ENCODE measurements around the gene TYW5.
A peak's percentile ranks its signal among the peaks of the same experiment; 100 is the strongest.

Gene TYW5

DNA sequence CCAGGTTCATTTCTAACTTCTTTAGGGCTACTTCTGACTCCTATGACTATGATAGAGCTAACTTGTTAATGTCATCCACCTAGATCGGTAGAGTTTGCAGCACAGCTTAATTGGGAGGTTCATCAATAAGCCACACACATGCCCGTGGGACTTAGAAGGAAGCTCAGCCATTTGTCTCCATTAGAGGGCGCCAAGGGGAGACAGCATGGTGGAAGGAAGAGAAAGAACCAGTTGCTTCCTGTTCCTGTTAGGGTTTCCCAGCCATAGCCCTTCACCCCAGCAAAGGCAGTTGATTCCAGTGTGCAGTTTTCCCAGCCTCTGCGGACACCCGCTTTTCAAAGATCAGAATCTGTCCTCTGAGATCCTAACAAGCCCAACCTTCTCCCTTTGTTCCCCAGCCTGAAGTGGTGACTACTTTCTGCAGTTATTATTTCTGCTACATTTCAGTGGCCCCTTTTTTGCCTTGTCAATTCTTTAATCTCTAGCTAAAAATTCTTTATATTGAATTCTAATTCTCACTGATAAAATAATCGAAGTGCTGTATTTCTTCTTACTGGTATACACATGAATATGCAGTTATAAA lies 30.4 kb upstream of the TYW5 start:
- no peak overlapping the region for H3K23ac ChIP-seq (ENCODE audit: low read depth, low read length, poor library complexity)
- peaks cover 3 to 19% of the 10 kb centered on the region in 2 donors for H3K4me1 ChIP-seq (ENCODE audit: control insufficient read depth in 2 of 2, insufficient read depth in 1 of 2, low read depth in 1 of 2, low read length in 2 of 2)
- no peak overlapping the region for H3K9ac ChIP-seq (ENCODE audit: low read depth, low read length, poor library complexity)
- no peak overlapping the region for H3K27ac ChIP-seq (replicated peaks; ENCODE audit: low read length)
- peak overlapping the region; percentile 88 for H2AFZ ChIP-seq (ENCODE audit: low read length)
- no peak overlapping the region for H4K91ac ChIP-seq (ENCODE audit: low read depth, low read length, poor library complexity)
- H2AK5ac ChIP-seq (ENCODE audit: low read depth, low read length), result no peak overlapping the region
- H2BK12ac ChIP-seq (ENCODE audit: low read length), result no peak overlapping the region
- no CpG with 5 or more reads among the region's 6 CpGs for WGBS, 2 donors (ENCODE audit: extremely low coverage in 2 of 2, insufficient read length in 2 of 2, insufficient replicate concordance in 1 of 2)
- no peak overlapping the region for H2BK15ac ChIP-seq (ENCODE audit: low read length)
- H3K27me3 ChIP-seq (ENCODE audit: control insufficient read depth in 3 of 3, insufficient read depth in 3 of 3, low read depth in 1 of 3, low read length in 3 of 3), result no peaks in the 10 kb centered on the region
- no peaks in the 10 kb centered on the region for H3K9me3 ChIP-seq (replicated peaks in 1 of 2; ENCODE audit: control insufficient read depth in 2 of 2, insufficient read depth in 1 of 2, low read depth in 1 of 2, low read length in 2 of 2)
- no peak overlapping the region for H3K4ac ChIP-seq (ENCODE audit: low read length)
- no peak overlapping the region for H3K4me3 ChIP-seq (ENCODE audit: low read length in 2 of 2)
- no peaks in the 10 kb centered on the region for H3K79me1 ChIP-seq (ENCODE audit: low read depth, low read length)
- H3K14ac ChIP-seq (ENCODE audit: low read length), result no peak overlapping the region
- H3K18ac ChIP-seq (ENCODE audit: low read length), result no peak overlapping the region
- H4K8ac ChIP-seq (ENCODE audit: low read depth, low read length), result no peak overlapping the region
- DNase-seq (ENCODE audit: low spot score), result peak; percentile 49
- no peak overlapping the region for H3K4me2 ChIP-seq (ENCODE audit: insufficient read depth, low read length, poor library complexity, severe bottlenecking)
- H3K36me3 ChIP-seq (replicated peaks in 1 of 2; ENCODE audit: control insufficient read depth in 2 of 2, insufficient read depth in 2 of 2, low read length in 2 of 2), result no peaks in the 10 kb centered on the region
- H2BK5ac ChIP-seq (ENCODE audit: low read length), result no peak overlapping the region
- H2BK120ac ChIP-seq (ENCODE audit: low read depth, low read length), result no peak overlapping the region

- Histone ChIP-seq H3K4me1 (ENCODE audit: control insufficient read depth in 2 of 2, insufficient read depth in 1 of 2, low read depth in 1 of 2, low read length in 2 of 2) (peaks cover 5 to 21% of the 10 kb centered on the region in 2 donors), H2BK120ac (ENCODE audit: low read depth, low read length) (no peak overlapping the region)
Measured at GRCh38 chr2:199984755-199985154, 29.5 kb upstream of the TYW5 start.

DNA sequence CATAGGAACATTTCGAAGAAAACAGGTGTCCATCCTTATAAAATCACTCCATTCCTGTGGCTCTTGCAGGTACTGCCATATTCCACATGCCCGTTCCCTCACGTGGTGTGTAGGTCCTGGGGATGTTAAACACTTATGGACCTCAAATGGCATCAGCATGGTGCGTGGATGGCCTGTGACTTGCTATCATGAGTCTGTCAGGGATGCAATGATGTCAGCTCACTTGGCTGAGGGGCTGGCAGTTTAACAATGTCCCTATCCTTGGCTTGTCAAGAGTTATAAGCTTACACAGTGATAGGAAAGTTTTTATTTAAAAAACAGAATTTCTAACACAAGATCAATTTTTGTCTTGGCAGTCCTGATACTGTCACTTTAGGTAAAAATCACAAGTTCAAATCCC lies 28.9 kb upstream of the TYW5 start:
- H2BK120ac ChIP-seq (ENCODE audit: low read depth, low read length), result no peak overlapping the region
- H3K4me2 ChIP-seq (ENCODE audit: insufficient read depth, low read length, poor library complexity, severe bottlenecking), result no peak overlapping the region
- no CpG with 5 or more reads among the region's 4 CpGs for WGBS, 2 donors (ENCODE audit: extremely low coverage in 2 of 2, insufficient read length in 2 of 2, insufficient replicate concordance in 1 of 2)
- no peak overlapping the region for H3K27ac ChIP-seq (replicated peaks; ENCODE audit: low read length)
- H3K4ac ChIP-seq (ENCODE audit: low read length), result no peak overlapping the region
- no peak overlapping the region for H3K9ac ChIP-seq (ENCODE audit: low read depth, low read length, poor library complexity)
- no peak overlapping the region for H2AK5ac ChIP-seq (ENCODE audit: low read depth, low read length)
- H3K4me3 ChIP-seq (ENCODE audit: low read length in 2 of 2), result no peak overlapping the region
- no peaks in the 10 kb centered on the region for H3K27me3 ChIP-seq (ENCODE audit: control insufficient read depth in 3 of 3, insufficient read depth in 3 of 3, low read depth in 1 of 3, low read length in 3 of 3)
- H3K79me1 ChIP-seq (ENCODE audit: low read depth, low read length), result no peaks in the 10 kb centered on the region
- no peaks in the 10 kb centered on the region for H3K9me3 ChIP-seq (replicated peaks in 1 of 2; ENCODE audit: control insufficient read depth in 2 of 2, insufficient read depth in 1 of 2, low read depth in 1 of 2, low read length in 2 of 2)
- no peak overlapping the region for H3K18ac ChIP-seq (ENCODE audit: low read length)
- no peak overlapping the region for H4K8ac ChIP-seq (ENCODE audit: low read depth, low read length)
- no peak overlapping the region for H2AFZ ChIP-seq (ENCODE audit: low read length)
- no peak overlapping the region for H3K14ac ChIP-seq (ENCODE audit: low read length)
- H2BK15ac ChIP-seq (ENCODE audit: low read length), result peak overlapping the region; percentile 45
- H2BK12ac ChIP-seq (ENCODE audit: low read length), result no peak overlapping the region
- H4K91ac ChIP-seq (ENCODE audit: low read depth, low read length, poor library complexity), result no peak overlapping the region
- H3K4me1 ChIP-seq (ENCODE audit: control insufficient read depth in 2 of 2, insufficient read depth in 1 of 2, low read depth in 1 of 2, low read length in 2 of 2), result peaks cover 5 to 23% of the 10 kb centered on the region in 2 donors
- no peak overlapping the region for H2BK5ac ChIP-seq (ENCODE audit: low read length)
- no peak overlapping the region for H3K23ac ChIP-seq (ENCODE audit: low read depth, low read length, poor library complexity)
- H3K36me3 ChIP-seq (replicated peaks in 1 of 2; ENCODE audit: control insufficient read depth in 2 of 2, insufficient read depth in 2 of 2, low read length in 2 of 2), result no peaks in the 10 kb centered on the region
- DNase-seq (ENCODE audit: low spot score), result no peak

More at GRCh38 chr2:199984755-199985154, 29.5 kb upstream of the TYW5 start:
- Histone ChIP-seq H3K27me3 (ENCODE audit: control insufficient read depth in 3 of 3, insufficient read depth in 3 of 3, low read depth in 1 of 3, low read length in 3 of 3) (no peaks in the 10 kb centered on the region), H2AK5ac (ENCODE audit: low read depth, low read length) (no peak overlapping the region), H2BK15ac (ENCODE audit: low read length) (no peak overlapping the region), H3K4me2 (ENCODE audit: insufficient read depth, low read length, poor library complexity, severe bottlenecking) (no peak overlapping the region), H2AFZ (ENCODE audit: low read length) (no peak overlapping the region), H4K8ac (ENCODE audit: low read depth, low read length) (no peak overlapping the region), H3K9ac (ENCODE audit: low read depth, low read length, poor library complexity) (no peak overlapping the region), H4K91ac (ENCODE audit: low read depth, low read length, poor library complexity) (no peak overlapping the region), H3K36me3 (replicated peaks in 1 of 2; ENCODE audit: control insufficient read depth in 2 of 2, insufficient read depth in 2 of 2, low read length in 2 of 2) (no peaks in the 10 kb centered on the region), H3K23ac (ENCODE audit: low read depth, low read length, poor library complexity) (no peak overlapping the region), H3K14ac (ENCODE audit: low read length) (no peak overlapping the region), H3K4me3 (ENCODE audit: low read length in 2 of 2) (no peak overlapping the region), H3K27ac (replicated peaks; ENCODE audit: low read length) (no peak overlapping the region), H3K4ac (ENCODE audit: low read length) (no peak overlapping the region), H3K18ac (ENCODE audit: low read length) (no peak overlapping the region), H3K9me3 (replicated peaks in 1 of 2; ENCODE audit: control insufficient read depth in 2 of 2, insufficient read depth in 1 of 2, low read depth in 1 of 2, low read length in 2 of 2) (no peaks in the 10 kb centered on the region), H2BK12ac (ENCODE audit: low read length) (no peak overlapping the region), H3K79me1 (ENCODE audit: low read depth, low read length) (no peaks in the 10 kb centered on the region), H2BK5ac (ENCODE audit: low read length) (no peak overlapping the region)
- DNase-seq (ENCODE audit: low spot score), result no peak
- no CpG with 5 or more reads among the region's 2 CpGs for WGBS, 2 donors (ENCODE audit: extremely low coverage in 2 of 2, insufficient read length in 2 of 2, insufficient replicate concordance in 1 of 2)

GRCh38 chr2:199983534-199983933 lies 28.2 kb upstream of the TYW5 start:
- Histone ChIP-seq H3K14ac (ENCODE audit: low read length) (no peak overlapping the region), H3K4me2 (ENCODE audit: insufficient read depth, low read length, poor library complexity, severe bottlenecking) (no peak overlapping the region), H3K27me3 (ENCODE audit: control insufficient read depth in 3 of 3, insufficient read depth in 3 of 3, low read depth in 1 of 3, low read length in 3 of 3) (no peaks in the 10 kb centered on the region), H2AFZ (ENCODE audit: low read length) (no peak overlapping the region), H2BK120ac (ENCODE audit: low read depth, low read length) (no peak overlapping the region), H3K4me3 (ENCODE audit: low read length in 2 of 2) (no peak overlapping the region), H3K18ac (ENCODE audit: low read length) (no peak overlapping the region), H2BK5ac (ENCODE audit: low read length) (no peak overlapping the region), H4K91ac (ENCODE audit: low read depth, low read length, poor library complexity) (no peak overlapping the region), H3K79me1 (ENCODE audit: low read depth, low read length) (no peaks in the 10 kb centered on the region), H3K36me3 (replicated peaks in 1 of 2; ENCODE audit: control insufficient read depth in 2 of 2, insufficient read depth in 2 of 2, low read length in 2 of 2) (no peaks in the 10 kb centered on the region), H3K9me3 (replicated peaks in 1 of 2; ENCODE audit: control insufficient read depth in 2 of 2, insufficient read depth in 1 of 2, low read depth in 1 of 2, low read length in 2 of 2) (no peaks in the 10 kb centered on the region), H2BK12ac (ENCODE audit: low read length) (no peak overlapping the region), H4K8ac (ENCODE audit: low read depth, low read length) (no peak overlapping the region), H2AK5ac (ENCODE audit: low read depth, low read length) (no peak overlapping the region), H3K27ac (replicated peaks; ENCODE audit: low read length) (no peak overlapping the region), H3K23ac (ENCODE audit: low read depth, low read length, poor library complexity) (no peak overlapping the region), H2BK15ac (ENCODE audit: low read length) (no peak overlapping the region), H3K4me1 (ENCODE audit: control insufficient read depth in 2 of 2, insufficient read depth in 1 of 2, low read depth in 1 of 2, low read length in 2 of 2) (peaks cover 5 to 23% of the 10 kb centered on the region in 2 donors), H3K9ac (ENCODE audit: low read depth, low read length, poor library complexity) (no peak overlapping the region), H3K4ac (ENCODE audit: low read length) (no peak overlapping the region)
- no CpG with 5 or more reads among the region's 1 CpG for WGBS, 2 donors (ENCODE audit: extremely low coverage in 2 of 2, insufficient read length in 2 of 2, insufficient replicate concordance in 1 of 2)
- DNase-seq (ENCODE audit: low spot score), result no peak

All from neuronal stem cell (in vitro differentiated cells).